Stromal cell of bone marrow (primary cell): ENCODE data around the gene WHRN.

Experiments
- DNase-seq: peaks from one replicate; pipeline ENCODE4 v3.0.0-alpha.2; 2012; ENCODE audit warnings: low read depth

WHRN gene

GRCh38 chr9:114513055-114513958 lies 8.0 kb upstream of the WHRN start:
- DNase-seq, result no peak

GRCh38 chr9:114511978-114512874 lies 7.0 kb upstream of the WHRN start:
- DNase-seq, result no peak

GRCh38 chr9:114507726-114508125 lies 2.5 kb upstream of the WHRN start:
- no peak for DNase-seq

GRCh38 chr9:114506082-114506390 lies 763 bp upstream of the WHRN start:
- no peak for DNase-seq

GRCh38 chr9:114504341-114505186 lies 709 bp downstream of the WHRN start:
- DNase-seq, result no peak

GRCh38 chr9:114503522-114504340 lies 1.5 kb downstream of the WHRN start:
- DNase-seq, result no peak

GRCh38 chr9:114503009-114503408 lies 2.3 kb downstream of the WHRN start:
- no peak for DNase-seq

GRCh38 chr9:114501796-114502682 lies 3.2 kb downstream of the WHRN start:
- DNase-seq, result no peak

GRCh38 chr9:114500697-114501292 lies 4.5 kb downstream of the WHRN start:
- DNase-seq, result no peak

GRCh38 chr9:114499941-114500696 lies 5.2 kb downstream of the WHRN start:
- no peak for DNase-seq

GRCh38 chr9:114499528-114499927 lies 5.7 kb downstream of the WHRN start:
- no peak for DNase-seq

GRCh38 chr9:114497727-114498382 lies 7.4 kb downstream of the WHRN start:
- DNase-seq, result no peak

GRCh38 chr9:114497236-114497635 lies 8.0 kb downstream of the WHRN start:
- DNase-seq, result no peak

- DNase-seq, result no peak
These were observed 9.3 kb downstream of the WHRN start for GRCh38 chr9:114496011-114496410.

- no peak for DNase-seq
These were observed 10.3 kb downstream of the WHRN start for GRCh38 chr9:114494776-114495569.

GRCh38 chr9:114493521-114494184 lies 11.6 kb downstream of the WHRN start:
- no peak for DNase-seq

- no peak for DNase-seq
These were observed 12.3 kb downstream of the WHRN start for GRCh38 chr9:114492991-114493390.
